Measurements from ENCODE around the gene PDE1C.

DNA sequence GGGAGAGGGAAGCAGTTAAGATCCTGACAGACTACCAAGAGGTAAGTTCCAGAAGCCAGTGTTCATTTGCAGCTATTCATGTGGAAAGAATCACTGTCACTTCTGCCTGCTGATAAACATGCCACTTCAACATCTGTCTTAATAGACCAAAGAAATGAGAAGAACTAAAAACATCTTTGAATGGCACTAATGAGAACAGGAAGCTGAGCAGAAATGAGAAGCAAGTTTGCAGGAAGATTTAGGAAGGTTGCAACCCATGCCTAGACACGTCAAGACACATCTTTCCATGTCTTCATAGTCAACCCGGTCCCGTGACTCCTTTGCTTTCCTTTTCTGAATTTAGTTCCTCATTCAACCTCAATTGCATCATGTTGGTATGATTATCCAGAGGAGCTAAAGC lies 180.0 kb downstream of the PDE1C start:
- TF ChIP-seq POLR2AphosphoS5 (IDR thresholded peaks at IDR 0.05; ENCODE audit: low read depth, low read length) (no peak), TAF1 (IDR thresholded peaks at IDR 0.05; ENCODE audit: borderline replicate concordance, insufficient read depth, low read length) (no peak)
